ENCODE data around the gene DIP2B.

DNA sequence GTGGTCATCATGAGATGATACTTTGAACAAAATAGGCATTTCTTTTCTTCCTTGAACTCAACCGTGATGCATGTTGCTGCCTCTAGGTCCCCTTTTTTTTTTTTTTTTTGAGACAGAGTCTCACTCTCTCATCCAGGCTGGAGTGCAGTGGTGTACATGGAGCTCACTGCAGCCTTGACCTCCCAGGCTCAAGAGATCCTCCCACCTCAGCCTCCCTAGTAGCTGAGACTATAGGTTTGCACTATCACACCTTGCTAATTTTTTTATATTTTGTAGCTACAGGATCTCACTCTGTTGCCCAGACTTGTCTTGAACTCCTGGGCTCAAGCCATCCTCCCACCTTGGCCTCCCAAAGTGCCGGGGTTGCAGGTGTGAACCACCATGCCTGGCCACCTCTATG is 20.6 kb downstream of the DIP2B start:
- no peak for TF ChIP-seq MYC (IDR thresholded peaks at IDR 0.05; ENCODE audit: low read depth, low read length)
- TF ChIP-seq, protein P1, sequence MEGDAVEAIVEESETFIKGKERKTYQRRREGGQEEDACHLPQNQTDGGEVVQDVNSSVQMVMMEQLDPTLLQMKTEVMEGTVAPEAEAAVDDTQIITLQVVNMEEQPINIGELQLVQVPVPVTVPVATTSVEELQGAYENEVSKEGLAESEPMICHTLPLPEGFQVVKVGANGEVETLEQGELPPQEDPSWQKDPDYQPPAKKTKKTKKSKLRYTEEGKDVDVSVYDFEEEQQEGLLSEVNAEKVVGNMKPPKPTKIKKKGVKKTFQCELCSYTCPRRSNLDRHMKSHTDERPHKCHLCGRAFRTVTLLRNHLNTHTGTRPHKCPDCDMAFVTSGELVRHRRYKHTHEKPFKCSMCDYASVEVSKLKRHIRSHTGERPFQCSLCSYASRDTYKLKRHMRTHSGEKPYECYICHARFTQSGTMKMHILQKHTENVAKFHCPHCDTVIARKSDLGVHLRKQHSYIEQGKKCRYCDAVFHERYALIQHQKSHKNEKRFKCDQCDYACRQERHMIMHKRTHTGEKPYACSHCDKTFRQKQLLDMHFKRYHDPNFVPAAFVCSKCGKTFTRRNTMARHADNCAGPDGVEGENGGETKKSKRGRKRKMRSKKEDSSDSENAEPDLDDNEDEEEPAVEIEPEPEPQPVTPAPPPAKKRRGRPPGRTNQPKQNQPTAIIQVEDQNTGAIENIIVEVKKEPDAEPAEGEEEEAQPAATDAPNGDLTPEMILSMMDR (IDR thresholded peaks at IDR 0.05; ENCODE audit: low read depth, low read length): no peak

Data from NB4 (cell line).